GM20000 (cell line): ENCODE measurements around the gene SPIRE1.
"Not testable (repeated sequence)": the region's sequence is repeated elsewhere in the genome, so short reads cannot be mapped to it uniquely, and the experiment has no call there.

ENCODE experiments used
- DNase-seq: peaks from one replicate; pipeline ENCODE4 v3.0.0; 2012; ENCODE audit warnings: low spot score
- TF ChIP-seq, protein P1 (sequence below): IDR thresholded peaks from 2 replicates; pipeline ENCODE4 v1.5.1; 2012; ENCODE audit warnings: mild to moderate bottlenecking, control low read depth; ENCODE audit errors: extremely low read depth, missing control alignments

SPIRE1 gene

GRCh38 chr18:12423393-12423792, 234.5 kb downstream of the SPIRE1 start:
- DNase-seq = no peak
- TF ChIP-seq, protein P1, sequence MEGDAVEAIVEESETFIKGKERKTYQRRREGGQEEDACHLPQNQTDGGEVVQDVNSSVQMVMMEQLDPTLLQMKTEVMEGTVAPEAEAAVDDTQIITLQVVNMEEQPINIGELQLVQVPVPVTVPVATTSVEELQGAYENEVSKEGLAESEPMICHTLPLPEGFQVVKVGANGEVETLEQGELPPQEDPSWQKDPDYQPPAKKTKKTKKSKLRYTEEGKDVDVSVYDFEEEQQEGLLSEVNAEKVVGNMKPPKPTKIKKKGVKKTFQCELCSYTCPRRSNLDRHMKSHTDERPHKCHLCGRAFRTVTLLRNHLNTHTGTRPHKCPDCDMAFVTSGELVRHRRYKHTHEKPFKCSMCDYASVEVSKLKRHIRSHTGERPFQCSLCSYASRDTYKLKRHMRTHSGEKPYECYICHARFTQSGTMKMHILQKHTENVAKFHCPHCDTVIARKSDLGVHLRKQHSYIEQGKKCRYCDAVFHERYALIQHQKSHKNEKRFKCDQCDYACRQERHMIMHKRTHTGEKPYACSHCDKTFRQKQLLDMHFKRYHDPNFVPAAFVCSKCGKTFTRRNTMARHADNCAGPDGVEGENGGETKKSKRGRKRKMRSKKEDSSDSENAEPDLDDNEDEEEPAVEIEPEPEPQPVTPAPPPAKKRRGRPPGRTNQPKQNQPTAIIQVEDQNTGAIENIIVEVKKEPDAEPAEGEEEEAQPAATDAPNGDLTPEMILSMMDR = no peak

DNA sequence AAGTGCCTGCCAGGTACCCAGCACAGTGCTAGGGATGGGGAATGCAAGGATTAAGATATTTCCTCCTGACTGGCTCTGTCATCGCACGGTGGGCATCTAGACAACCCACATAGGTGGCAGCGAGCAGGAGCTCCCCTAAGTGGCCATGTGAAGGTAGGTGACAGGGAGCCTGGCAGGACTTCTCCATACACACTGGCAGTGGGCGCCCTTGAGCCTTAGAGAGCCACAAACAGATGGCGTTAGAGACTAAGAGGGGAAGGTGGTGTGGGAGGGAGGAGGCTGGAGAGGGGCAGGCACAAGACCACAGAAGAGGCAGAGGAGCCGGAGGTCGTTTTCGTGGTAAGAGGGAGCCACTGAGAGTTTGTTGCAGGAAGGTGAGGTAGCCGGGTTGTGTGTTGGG, 235.0 kb downstream of the SPIRE1 start:
- no peak for DNase-seq
- TF ChIP-seq, protein P1 = peak; percentile 2

DNA sequence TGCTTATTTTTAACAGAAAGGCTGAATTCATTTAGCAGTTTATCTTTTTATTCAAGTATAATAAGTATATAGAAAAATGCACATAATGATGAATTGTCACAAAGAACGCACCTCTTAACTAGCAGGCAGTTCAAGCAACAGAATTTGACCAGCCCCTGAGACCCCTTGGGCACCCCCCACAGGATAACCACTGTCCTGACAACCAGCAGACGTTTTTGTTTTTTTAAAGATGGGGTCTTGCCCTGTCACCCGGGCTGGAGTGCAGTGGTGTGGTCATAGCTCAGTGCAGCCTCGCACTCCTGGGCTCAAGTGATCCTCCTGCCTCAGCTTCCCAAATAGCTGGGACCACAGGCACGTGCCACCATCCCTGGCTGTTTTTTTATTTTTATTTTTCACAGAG, 236.2 kb downstream of the SPIRE1 start:
- TF ChIP-seq, protein P1 = no peak
- no peak for DNase-seq

- DNase-seq = no peak
- TF ChIP-seq, protein P1 = no peak
These were observed 237.0 kb downstream of the SPIRE1 start for GRCh38 chr18:12420821-12421421.

DNA sequence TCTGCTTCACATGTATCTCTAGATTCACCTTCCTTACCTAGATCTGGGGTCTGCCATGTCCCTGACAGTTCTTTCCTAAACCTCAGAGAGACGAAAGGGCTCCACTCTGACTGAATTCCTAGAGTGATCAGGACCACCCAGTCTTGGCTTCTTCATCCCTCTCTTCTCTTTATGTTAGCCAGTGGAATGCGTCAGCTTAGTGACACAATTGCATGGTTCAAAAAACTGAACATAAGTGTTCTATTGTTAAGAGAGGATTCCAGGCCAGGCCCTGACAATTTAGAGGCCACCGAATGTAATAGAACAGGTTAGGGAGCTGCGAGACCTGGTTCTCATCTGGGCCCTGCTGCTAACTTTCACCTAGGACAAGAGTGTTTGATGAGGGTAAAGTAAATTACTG, 240.2 kb downstream of the SPIRE1 start:
- DNase-seq = no peak
- TF ChIP-seq, protein P1 = no peak

- TF ChIP-seq, protein P1 = no peak
- no peak for DNase-seq
These were observed 241.7 kb downstream of the SPIRE1 start for GRCh38 chr18:12416098-12416729.

DNA sequence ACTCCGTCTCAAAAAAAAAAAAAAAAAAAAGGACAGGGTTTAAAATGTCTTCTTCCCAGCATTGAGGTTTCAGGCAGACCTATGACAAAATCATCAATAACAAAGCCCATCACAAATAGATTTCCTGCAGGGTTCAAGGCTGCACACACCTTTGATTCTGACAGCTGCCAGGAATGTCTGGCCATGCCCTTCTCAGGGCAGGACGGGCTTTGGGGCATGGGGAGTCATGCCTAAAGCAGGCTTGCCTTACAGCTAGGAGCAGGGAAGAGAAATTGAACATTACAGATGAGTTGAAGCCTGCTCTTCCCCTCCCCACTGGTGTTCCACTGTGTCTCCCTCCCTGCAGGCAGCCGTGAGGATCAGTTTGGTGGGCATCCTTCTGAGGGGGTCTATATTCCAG, 246.5 kb downstream of the SPIRE1 start:
- no peak for DNase-seq
- TF ChIP-seq, protein P1 = no peak

DNA sequence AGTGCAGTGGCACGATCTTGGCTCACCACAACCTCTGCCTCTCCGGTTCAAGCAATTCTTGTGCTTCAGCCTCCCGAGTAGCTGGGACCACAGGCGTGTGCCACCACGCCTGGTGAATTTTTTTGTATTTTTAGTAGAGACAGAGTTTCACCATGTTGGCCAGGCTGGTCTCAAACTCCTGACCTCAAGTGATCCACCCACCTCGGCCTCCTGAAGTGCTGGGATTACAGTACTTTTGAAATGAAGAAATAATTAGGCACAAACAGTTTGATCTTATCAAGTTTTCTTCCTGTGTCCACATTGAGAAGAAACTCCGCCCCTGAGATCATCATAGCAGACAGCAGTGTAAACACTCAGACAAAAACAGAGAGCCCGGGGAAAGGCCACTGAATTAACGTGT, 247.2 kb downstream of the SPIRE1 start:
- DNase-seq = not testable (repeated sequence)
